Gastrocnemius medialis (tissue), 4 donors: ENCODE data around the gene SDC1.

ENCODE experiments used
- CTCF ChIP-seq, 5 experiments: fragments of 450-650 bp in 3 of 5; fragments of 200-600 bp in 2 of 5; sonication (generic) in 2 of 5; IDR thresholded peaks in 4 of 5; conservative IDR thresholded peaks in 1 of 5; 1 replicate in 4 of 5; 2 replicates in 1 of 5; pipeline ENCODE4 v1.5.1; 2016 to 2019; ENCODE audit warnings: antibody characterized with exemption in 5 of 5, mild to moderate bottlenecking in 3 of 5, moderate library complexity in 3 of 5
- POLR2A ChIP-seq, 2 donors: fragments of 450-650 bp; IDR thresholded peaks; one replicate each; pipeline ENCODE4 v1.6.1; 2017; ENCODE audit warnings: antibody characterized with exemption in 2 of 2, mild to moderate bottlenecking in 2 of 2, moderate library complexity in 2 of 2

- TF ChIP-seq CTCF (IDR thresholded peaks at IDR 0.05 in 4 of 5, conservative IDR thresholded peaks at IDR 0.05 in 1 of 5) (peak in 2 of 5 experiments; percentile 50 to 54), POLR2A (IDR thresholded peaks at IDR 0.05) (no peak)
Observed at GRCh38 chr2:20225294-20226151, 593 bp upstream of the SDC1 start.
